ENCODE measurements around the gene HPS1. TPM values are rescaled to one million over a fixed set of nuclear protein-coding genes. Genes with fewer than 3 reads are reported as not detected.

HPS1 gene
- polyA plus RNA-seq, 2 of the 4 experiments (the other 2 are of a cell fraction): 25.1 to 28.2 TPM

DNA sequence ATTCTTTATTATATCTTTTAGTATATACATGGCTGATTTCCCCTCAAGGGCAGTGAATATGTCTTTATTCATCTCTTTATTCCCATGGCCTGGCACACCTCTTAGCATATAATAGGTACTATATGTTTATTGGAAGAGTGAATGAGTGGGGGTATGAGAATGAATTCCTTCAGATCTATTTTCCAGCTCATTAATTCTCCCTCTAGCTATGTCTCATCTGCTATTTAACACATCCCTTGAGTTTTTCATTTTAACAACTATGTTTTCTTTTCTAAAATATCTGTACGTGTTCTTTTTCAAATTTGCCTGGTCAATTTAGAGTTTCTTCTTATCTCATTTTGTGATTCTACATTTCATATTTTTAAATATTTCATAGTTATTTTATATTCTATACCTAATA is 14.4 kb downstream of the HPS1 start:
- no peak overlapping the region for H3K27ac ChIP-seq
- FAIRE-seq: no peak
- no peak for ATAC-seq
- no peaks in the 10 kb centered on the region for H3K4me1 ChIP-seq
- ChIA-PET POLR2A (no interaction called here), CTCF (interaction anchor here (0.6 kb wide), 1 partner anchor 28 kb away, joined by 3 read pairs; no protein-coding TSS in a partner anchor)
- H3K9me3 ChIP-seq: peaks cover 6% of the 10 kb centered on the region; the same call in 1 of the 3 replicates
- no peak for DNase-seq (ENCODE audit: low read depth in 1 of 2, low spot score in 1 of 2)
- H3K4me2 ChIP-seq: no peak overlapping the region
- no peak overlapping the region for H3K4me3 ChIP-seq
- WGBS (ENCODE audit: missing lambda C conversion rate): 94% methylated on average over 1 of the region's 1 CpG
- TF ChIP-seq ZSCAN20 (CRISPR knock-in tag; IDR thresholded peaks at IDR 0.05) (no peak), HEYL (CRISPR knock-in tag; IDR thresholded peaks at IDR 0.05) (no peak), RARB (CRISPR knock-in tag; IDR thresholded peaks at IDR 0.05) (no peak), ESRRA (IDR thresholded peaks at IDR 0.05; ENCODE audit: borderline replicate concordance, low read length) (no peak), EHF (CRISPR knock-in tag; IDR thresholded peaks at IDR 0.05) (no peak), RCOR1 (IDR thresholded peaks at IDR 0.05; ENCODE audit: low read depth, low read length) (no peak), CBX8 (IDR thresholded peaks at IDR 0.05) (no peak), GATA3 (IDR thresholded peaks at IDR 0.05; ENCODE audit: borderline replicate concordance) (no peak), CEBPB (IDR thresholded peaks at IDR 0.05) (no peak), FOXS1 (CRISPR knock-in tag; IDR thresholded peaks at IDR 0.05) (no peak), CHD2 (IDR thresholded peaks at IDR 0.05; ENCODE audit: low read length, partially characterized antibody) (no peak), SMC3 (IDR thresholded peaks at IDR 0.05) (no peak), POLR2A (IDR thresholded peaks at IDR 0.05; ENCODE audit: low read length) (no peak), ZC3H11A (IDR thresholded peaks at IDR 0.05) (no peak)
- TF ChIP-seq, protein P1, sequence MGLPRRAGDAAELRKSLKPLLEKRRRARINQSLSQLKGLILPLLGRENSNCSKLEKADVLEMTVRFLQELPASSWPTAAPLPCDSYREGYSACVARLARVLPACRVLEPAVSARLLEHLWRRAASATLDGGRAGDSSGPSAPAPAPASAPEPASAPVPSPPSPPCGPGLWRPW (IDR thresholded peaks at IDR 0.05): no peak

DNA sequence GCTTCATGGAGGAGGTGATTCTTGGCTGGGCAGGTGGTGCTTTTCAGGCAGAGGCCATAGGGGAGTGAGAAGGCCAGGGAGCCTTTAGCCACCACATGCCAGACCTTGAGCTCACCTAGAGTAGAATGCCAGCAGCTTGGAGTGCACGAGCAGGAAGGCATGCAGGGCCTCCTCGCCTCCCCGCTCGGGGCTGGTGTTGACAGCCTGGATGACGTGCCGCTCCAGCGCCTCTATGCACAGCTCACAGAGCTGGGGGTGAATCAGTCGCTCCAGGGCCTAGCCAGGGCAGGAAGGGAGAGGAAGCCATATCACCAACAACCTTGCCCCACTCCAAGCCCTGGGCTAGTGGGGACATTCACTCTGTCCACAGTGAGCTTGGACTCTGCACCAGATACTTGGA is 15.7 kb downstream of the HPS1 start:
- H3K4me3 ChIP-seq: no peak overlapping the region
- ATAC-seq: no peak
- H3K27ac ChIP-seq: no peak overlapping the region
- DNase-seq (ENCODE audit: low read depth in 1 of 2, low spot score in 1 of 2): no peak
- FAIRE-seq: no peak
- no peak overlapping the region for H3K4me2 ChIP-seq
- peaks cover 6% of the 10 kb centered on the region; the same call in 1 of the 3 replicates for H3K9me3 ChIP-seq
- TF ChIP-seq EHMT2 (IDR thresholded peaks at IDR 0.05; ENCODE audit: low read depth) (no peak), CEBPB (IDR thresholded peaks at IDR 0.05) (no peak), JUNB (IDR thresholded peaks at IDR 0.05) (no peak), HEYL (CRISPR knock-in tag; IDR thresholded peaks at IDR 0.05) (no peak), JUN (IDR thresholded peaks at IDR 0.05) (no peak), USF2 (IDR thresholded peaks at IDR 0.05) (no peak), RAD21 (conservative IDR thresholded peaks at IDR 0.05 in 1 of 2, IDR thresholded peaks at IDR 0.05 in 1 of 2) (no peak), PHF8 (IDR thresholded peaks at IDR 0.05; ENCODE audit: borderline replicate concordance, low read depth) (no peak), GATA3 (IDR thresholded peaks at IDR 0.05; ENCODE audit: borderline replicate concordance) (no peak), SREBF2 (IDR thresholded peaks at IDR 0.05) (no peak), EP300 (IDR thresholded peaks at IDR 0.05) (no peak), KDM1A (IDR thresholded peaks at IDR 0.05; ENCODE audit: low read depth) (no peak), NFE2L2 (conservative IDR thresholded peaks at IDR 0.05; ENCODE audit: low read length) (no peak), TP53 (CRISPR knock-in tag; IDR thresholded peaks at IDR 0.05) (no peak), CHD4 (IDR thresholded peaks at IDR 0.05; ENCODE audit: borderline replicate concordance) (no peak), RFX5 (IDR thresholded peaks at IDR 0.05) (no peak)
- TF ChIP-seq, protein P2, sequence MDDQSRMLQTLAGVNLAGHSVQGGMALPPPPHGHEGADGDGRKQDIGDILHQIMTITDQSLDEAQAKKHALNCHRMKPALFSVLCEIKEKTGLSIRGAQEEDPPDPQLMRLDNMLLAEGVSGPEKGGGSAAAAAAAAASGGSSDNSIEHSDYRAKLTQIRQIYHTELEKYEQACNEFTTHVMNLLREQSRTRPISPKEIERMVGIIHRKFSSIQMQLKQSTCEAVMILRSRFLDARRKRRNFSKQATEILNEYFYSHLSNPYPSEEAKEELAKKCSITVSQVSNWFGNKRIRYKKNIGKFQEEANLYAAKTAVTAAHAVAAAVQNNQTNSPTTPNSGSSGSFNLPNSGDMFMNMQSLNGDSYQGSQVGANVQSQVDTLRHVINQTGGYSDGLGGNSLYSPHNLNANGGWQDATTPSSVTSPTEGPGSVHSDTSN (IDR thresholded peaks at IDR 0.05): no peak
- TF ChIP-seq, protein P3, sequence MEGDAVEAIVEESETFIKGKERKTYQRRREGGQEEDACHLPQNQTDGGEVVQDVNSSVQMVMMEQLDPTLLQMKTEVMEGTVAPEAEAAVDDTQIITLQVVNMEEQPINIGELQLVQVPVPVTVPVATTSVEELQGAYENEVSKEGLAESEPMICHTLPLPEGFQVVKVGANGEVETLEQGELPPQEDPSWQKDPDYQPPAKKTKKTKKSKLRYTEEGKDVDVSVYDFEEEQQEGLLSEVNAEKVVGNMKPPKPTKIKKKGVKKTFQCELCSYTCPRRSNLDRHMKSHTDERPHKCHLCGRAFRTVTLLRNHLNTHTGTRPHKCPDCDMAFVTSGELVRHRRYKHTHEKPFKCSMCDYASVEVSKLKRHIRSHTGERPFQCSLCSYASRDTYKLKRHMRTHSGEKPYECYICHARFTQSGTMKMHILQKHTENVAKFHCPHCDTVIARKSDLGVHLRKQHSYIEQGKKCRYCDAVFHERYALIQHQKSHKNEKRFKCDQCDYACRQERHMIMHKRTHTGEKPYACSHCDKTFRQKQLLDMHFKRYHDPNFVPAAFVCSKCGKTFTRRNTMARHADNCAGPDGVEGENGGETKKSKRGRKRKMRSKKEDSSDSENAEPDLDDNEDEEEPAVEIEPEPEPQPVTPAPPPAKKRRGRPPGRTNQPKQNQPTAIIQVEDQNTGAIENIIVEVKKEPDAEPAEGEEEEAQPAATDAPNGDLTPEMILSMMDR (IDR thresholded peaks at IDR 0.05): no peak
- 84% methylated on average over 8 of the region's 8 CpGs for WGBS (ENCODE audit: missing lambda C conversion rate)
- ChIA-PET CTCF (interaction anchor here (0.6 kb wide), 1 partner anchor 82 kb away, joined by 3 read pairs; no protein-coding TSS in a partner anchor), POLR2A (no interaction called here)
- H3K4me1 ChIP-seq: no peaks in the 10 kb centered on the region

Measured in A549 (cell line).